VCaP (cell line): ENCODE measurements around the gene MPPED1.
A peak's percentile ranks its signal among the peaks of the same experiment; 100 is the strongest.

ENCODE experiments used
- H3K27ac ChIP-seq: fragments of 450-650 bp; 2 replicates; pipeline ENCODE4 v1.5.1; 2017
- CTCF ChIP-seq: fragments of 450-650 bp; conservative IDR thresholded peaks from 2 replicates; pipeline ENCODE4 v1.5.1; 2017; ENCODE audit warnings: mild to moderate bottlenecking, moderate library complexity

Gene MPPED1

GRCh38 chr22:43433451-43434274 is 21.8 kb downstream of the MPPED1 start:
- no peak for TF ChIP-seq CTCF
- H3K27ac ChIP-seq: peak overlapping the region; percentile 96; the same call in 1 of the 2 replicates

GRCh38 chr22:43434275-43434927 is 22.6 kb downstream of the MPPED1 start:
- TF ChIP-seq CTCF: no peak
- H3K27ac ChIP-seq: peak overlapping the region; percentile 96; the same call in 1 of the 2 replicates

- no peak for TF ChIP-seq CTCF
- H3K27ac ChIP-seq: peak overlapping the region; percentile 96
These were observed 23.1 kb downstream of the MPPED1 start for GRCh38 chr22:43434928-43435311.

GRCh38 chr22:43435851-43436811 is 24.3 kb downstream of the MPPED1 start:
- H3K27ac ChIP-seq: peak overlapping the region; percentile 96
- peak; percentile 19; the same call in 1 of the 2 replicates for TF ChIP-seq CTCF

GRCh38 chr22:43436868-43437267 is 25.1 kb downstream of the MPPED1 start:
- 0 out of 2 replicates have a peak, but pooled peaks have one; percentile 0 for TF ChIP-seq CTCF

GRCh38 chr22:43437871-43438475 is 26.2 kb downstream of the MPPED1 start:
- TF ChIP-seq CTCF: no peak
- H3K27ac ChIP-seq: peak overlapping the region; percentile 96; the same call in 1 of the 2 replicates

More at GRCh38 chr22:43436868-43437267, 25.1 kb downstream of the MPPED1 start:
- peak overlapping the region; percentile 96 for H3K27ac ChIP-seq
